HL-60 (cell line): ENCODE results near the gene KCNT2.

Source experiments
- DNase-seq, 2 experiments: peaks; one replicate each; pipeline ENCODE4 v3.0.0-alpha.2; 2010 to 2020; ENCODE audit warnings: low read depth in 1 of 2, low spot score in 1 of 2
- H3K27ac ChIP-seq: fragments of 250-450 bp; sonication (Bioruptor Pico); replicated peaks from 2 replicates; pipeline ENCODE4 v1.5.1; 2020; ENCODE audit warnings: mild to moderate bottlenecking, moderate library complexity
- H3K27me3 ChIP-seq: fragments of 250-450 bp; sonication (Bioruptor Pico); 2 replicates; pipeline ENCODE4 v1.5.1; 2021; ENCODE audit warnings: mild to moderate bottlenecking, moderate library complexity; ENCODE audit not compliant: insufficient read depth, poor library complexity, severe bottlenecking
- H3K4me3 ChIP-seq: replicated peaks from 2 replicates; pipeline ENCODE4 v1.5.1; 2011; ENCODE audit warnings: mild to moderate bottlenecking, control low read depth, low read length; ENCODE audit not compliant: insufficient read depth
- GABPA ChIP-seq: IDR thresholded peaks from 2 replicates; pipeline ENCODE4 v1.6.1; 2012; ENCODE audit warnings: low read depth
- POLR2AphosphoS5 ChIP-seq: IDR thresholded peaks from 2 replicates; pipeline ENCODE4 v1.6.1; 2012; ENCODE audit warnings: low read depth
- SPI1 ChIP-seq: IDR thresholded peaks from 2 replicates; pipeline ENCODE4 v1.6.1; 2012; ENCODE audit warnings: low read depth, mild to moderate bottlenecking, borderline replicate concordance
- TF ChIP-seq, protein P1 (sequence below): IDR thresholded peaks from one replicate; pipeline ENCODE4 v1.5.1; 2011; ENCODE audit warnings: low read length, control low read depth, inconsistent platforms; ENCODE audit not compliant: insufficient read depth
- TF ChIP-seq, protein P2 (sequence below): IDR thresholded peaks from 2 replicates; pipeline ENCODE4 v1.6.1; 2012; ENCODE audit warnings: low read depth; ENCODE audit not compliant: insufficient replicate concordance

The KCNT2 gene

DNA sequence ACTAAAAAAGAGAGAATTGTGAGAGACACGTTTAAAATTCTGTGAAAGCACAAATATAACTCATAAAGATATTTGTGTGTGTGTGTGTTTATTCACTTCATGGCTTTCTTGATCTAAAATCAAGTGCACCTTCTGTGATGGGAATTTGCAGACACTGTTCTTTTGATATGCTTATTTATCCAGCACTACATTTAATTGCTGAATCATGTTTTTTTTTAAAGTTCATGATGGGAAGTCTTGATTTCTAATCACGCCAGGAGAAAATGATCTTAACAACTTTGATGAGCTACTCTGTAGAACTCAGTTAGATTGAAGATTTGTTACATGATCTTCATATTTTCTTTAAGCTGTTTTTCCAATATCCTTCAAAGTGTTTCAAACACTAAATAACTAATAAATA lies 35.0 kb downstream of the KCNT2 start:
- TF ChIP-seq, protein P1, sequence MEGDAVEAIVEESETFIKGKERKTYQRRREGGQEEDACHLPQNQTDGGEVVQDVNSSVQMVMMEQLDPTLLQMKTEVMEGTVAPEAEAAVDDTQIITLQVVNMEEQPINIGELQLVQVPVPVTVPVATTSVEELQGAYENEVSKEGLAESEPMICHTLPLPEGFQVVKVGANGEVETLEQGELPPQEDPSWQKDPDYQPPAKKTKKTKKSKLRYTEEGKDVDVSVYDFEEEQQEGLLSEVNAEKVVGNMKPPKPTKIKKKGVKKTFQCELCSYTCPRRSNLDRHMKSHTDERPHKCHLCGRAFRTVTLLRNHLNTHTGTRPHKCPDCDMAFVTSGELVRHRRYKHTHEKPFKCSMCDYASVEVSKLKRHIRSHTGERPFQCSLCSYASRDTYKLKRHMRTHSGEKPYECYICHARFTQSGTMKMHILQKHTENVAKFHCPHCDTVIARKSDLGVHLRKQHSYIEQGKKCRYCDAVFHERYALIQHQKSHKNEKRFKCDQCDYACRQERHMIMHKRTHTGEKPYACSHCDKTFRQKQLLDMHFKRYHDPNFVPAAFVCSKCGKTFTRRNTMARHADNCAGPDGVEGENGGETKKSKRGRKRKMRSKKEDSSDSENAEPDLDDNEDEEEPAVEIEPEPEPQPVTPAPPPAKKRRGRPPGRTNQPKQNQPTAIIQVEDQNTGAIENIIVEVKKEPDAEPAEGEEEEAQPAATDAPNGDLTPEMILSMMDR, result no peak
- TF ChIP-seq GABPA (no peak), POLR2AphosphoS5 (no peak), SPI1 (no peak)
- TF ChIP-seq, protein P2, sequence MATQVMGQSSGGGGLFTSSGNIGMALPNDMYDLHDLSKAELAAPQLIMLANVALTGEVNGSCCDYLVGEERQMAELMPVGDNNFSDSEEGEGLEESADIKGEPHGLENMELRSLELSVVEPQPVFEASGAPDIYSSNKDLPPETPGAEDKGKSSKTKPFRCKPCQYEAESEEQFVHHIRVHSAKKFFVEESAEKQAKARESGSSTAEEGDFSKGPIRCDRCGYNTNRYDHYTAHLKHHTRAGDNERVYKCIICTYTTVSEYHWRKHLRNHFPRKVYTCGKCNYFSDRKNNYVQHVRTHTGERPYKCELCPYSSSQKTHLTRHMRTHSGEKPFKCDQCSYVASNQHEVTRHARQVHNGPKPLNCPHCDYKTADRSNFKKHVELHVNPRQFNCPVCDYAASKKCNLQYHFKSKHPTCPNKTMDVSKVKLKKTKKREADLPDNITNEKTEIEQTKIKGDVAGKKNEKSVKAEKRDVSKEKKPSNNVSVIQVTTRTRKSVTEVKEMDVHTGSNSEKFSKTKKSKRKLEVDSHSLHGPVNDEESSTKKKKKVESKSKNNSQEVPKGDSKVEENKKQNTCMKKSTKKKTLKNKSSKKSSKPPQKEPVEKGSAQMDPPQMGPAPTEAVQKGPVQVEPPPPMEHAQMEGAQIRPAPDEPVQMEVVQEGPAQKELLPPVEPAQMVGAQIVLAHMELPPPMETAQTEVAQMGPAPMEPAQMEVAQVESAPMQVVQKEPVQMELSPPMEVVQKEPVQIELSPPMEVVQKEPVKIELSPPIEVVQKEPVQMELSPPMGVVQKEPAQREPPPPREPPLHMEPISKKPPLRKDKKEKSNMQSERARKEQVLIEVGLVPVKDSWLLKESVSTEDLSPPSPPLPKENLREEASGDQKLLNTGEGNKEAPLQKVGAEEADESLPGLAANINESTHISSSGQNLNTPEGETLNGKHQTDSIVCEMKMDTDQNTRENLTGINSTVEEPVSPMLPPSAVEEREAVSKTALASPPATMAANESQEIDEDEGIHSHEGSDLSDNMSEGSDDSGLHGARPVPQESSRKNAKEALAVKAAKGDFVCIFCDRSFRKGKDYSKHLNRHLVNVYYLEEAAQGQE, result no peak
- Histone ChIP-seq H3K27me3 (no peaks in the 10 kb centered on the region), H3K27ac (no peak overlapping the region), H3K4me3 (no peak overlapping the region)
- DNase-seq, result no peak

DNA sequence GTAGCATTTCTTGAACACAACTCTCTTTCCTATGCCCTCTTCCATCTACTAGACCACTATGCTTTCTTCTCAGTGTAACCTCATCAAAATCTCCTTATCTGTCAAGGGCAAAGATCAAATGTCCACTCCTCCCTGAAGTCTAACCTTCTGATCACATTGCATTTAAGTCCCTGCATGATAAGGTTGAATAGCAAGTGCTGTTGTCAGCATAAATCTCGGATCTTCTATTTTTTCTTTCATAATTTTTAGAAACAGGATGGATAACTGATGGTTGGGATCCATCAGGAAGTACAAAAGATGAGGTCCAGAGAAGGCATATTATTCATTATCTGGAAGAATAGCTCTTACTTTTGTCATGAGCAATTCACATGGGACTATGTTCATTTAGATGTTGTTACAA lies 41.0 kb downstream of the KCNT2 start:
- Histone ChIP-seq H3K4me3 (no peak overlapping the region), H3K27me3 (no peaks in the 10 kb centered on the region), H3K27ac (no peak overlapping the region)
- DNase-seq, result no peak
- TF ChIP-seq GABPA (no peak), POLR2AphosphoS5 (no peak)

DNA sequence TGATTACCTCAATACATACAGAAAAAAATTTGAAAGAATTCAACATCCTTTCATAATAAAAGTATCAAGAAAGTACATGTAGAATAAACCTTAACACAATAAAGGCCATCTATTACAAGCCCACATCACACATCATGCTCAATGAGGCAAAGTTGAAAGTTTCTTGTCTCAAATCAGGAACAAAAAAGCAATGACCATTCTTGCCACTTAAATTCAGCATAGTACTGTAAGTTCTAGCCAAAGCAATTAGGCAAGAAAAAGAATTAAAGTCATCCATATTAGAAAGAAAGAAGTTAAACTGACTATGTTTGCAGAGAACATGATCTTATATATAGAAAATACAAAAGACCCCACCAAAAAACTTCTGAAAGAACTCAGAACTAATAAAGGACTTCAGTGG lies 44.5 kb downstream of the KCNT2 start:
- H3K27me3 ChIP-seq, result no peaks in the 10 kb centered on the region

DNA sequence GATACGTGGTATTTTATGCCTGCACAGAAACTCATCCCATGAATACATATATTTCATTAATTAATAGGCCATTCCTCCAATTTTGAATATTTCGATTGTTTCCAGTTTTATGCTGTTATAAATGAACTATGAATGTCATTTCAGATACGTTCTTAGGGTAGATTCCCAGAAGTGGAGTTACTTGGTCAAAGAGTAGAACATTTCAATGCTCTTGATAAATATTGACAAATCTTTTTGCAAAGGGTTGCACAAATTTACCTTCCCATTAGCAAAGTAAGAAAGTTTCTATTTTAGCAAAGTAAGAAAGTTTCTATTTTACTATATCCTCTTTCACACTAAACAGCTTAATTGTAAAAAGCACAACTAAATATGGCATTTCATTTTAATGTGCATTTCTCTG lies 48.9 kb downstream of the KCNT2 start:
- Histone ChIP-seq H3K27me3 (no peaks in the 10 kb centered on the region), H3K4me3 (no peak overlapping the region), H3K27ac (no peak overlapping the region)
- no peak for DNase-seq
- TF ChIP-seq GABPA (no peak), SPI1 (no peak), POLR2AphosphoS5 (no peak)
- TF ChIP-seq, protein P2, result no peak
- TF ChIP-seq, protein P1, result no peak

More for the DNA sequence above, 44.5 kb downstream of the KCNT2 start:
- TF ChIP-seq, protein P2, result no peak
- TF ChIP-seq, protein P1, result no peak
- TF ChIP-seq GABPA (no peak), SPI1 (no peak), POLR2AphosphoS5 (no peak)
- no peak for DNase-seq
- Histone ChIP-seq H3K27ac (no peak overlapping the region), H3K4me3 (no peak overlapping the region)
